NCI-H128 (cell line): ENCODE results near the gene CLPSL2.
"Not testable (repeated sequence)": the region's sequence is repeated elsewhere in the genome, so short reads cannot be mapped to it uniquely, and the experiment has no call there.

Experiments used
- DNase-seq: peaks from one replicate; lab custom pipeline; 2025; ENCODE audit not compliant: unreplicated experiment; lab: John Stamatoyannopoulos, UW

The CLPSL2 gene

GRCh38 chr6:35776364-35777215 lies at the start of gene CLPSL2:
Gene CLPSL2, plus strand, starts transcription at chr6:35776598. Its CDS starts 21 bp downstream, at chr6:35776619.
- DNase-seq = no peak

GRCh38 chr6:35727231-35727934 lies 49.0 kb upstream of the CLPSL2 start:
- peak; percentile 57 for DNase-seq

GRCh38 chr6:35727935-35728682 lies 48.3 kb upstream of the CLPSL2 start:
- peak; percentile 29 for DNase-seq

- DNase-seq = no peak
Observed at GRCh38 chr6:35728683-35729678, 47.4 kb upstream of the CLPSL2 start.

- DNase-seq = no peak
Observed at GRCh38 chr6:35729722-35730121, 46.7 kb upstream of the CLPSL2 start.

- DNase-seq = no peak
Observed at GRCh38 chr6:35730745-35731413, 45.5 kb upstream of the CLPSL2 start.

GRCh38 chr6:35731414-35731735 lies 45.0 kb upstream of the CLPSL2 start:
- DNase-seq = peak; percentile 75

GRCh38 chr6:35731736-35732532 lies 44.5 kb upstream of the CLPSL2 start:
- peak; percentile 46 for DNase-seq

GRCh38 chr6:35733633-35734032 lies 42.8 kb upstream of the CLPSL2 start:
- DNase-seq = no peak

GRCh38 chr6:35734319-35734718 lies 42.1 kb upstream of the CLPSL2 start:
- DNase-seq = not testable (repeated sequence)

- DNase-seq = no peak
Observed at GRCh38 chr6:35735452-35735851, 40.9 kb upstream of the CLPSL2 start.

GRCh38 chr6:35736253-35736894 lies 40.0 kb upstream of the CLPSL2 start:
- DNase-seq = peak; percentile 37

- no peak for DNase-seq
Observed at GRCh38 chr6:35736982-35737412, 39.4 kb upstream of the CLPSL2 start, which contains the start of gene ARMC12. Gene ARMC12, plus strand, starts transcription at chr6:35737032. Its CDS starts 77 bp downstream, at chr6:35737109.

- DNase-seq = peak; percentile 28
Observed at GRCh38 chr6:35737413-35738211, 38.8 kb upstream of the CLPSL2 start.

GRCh38 chr6:35739645-35740524 lies 36.5 kb upstream of the CLPSL2 start:
- DNase-seq = no peak

GRCh38 chr6:35742842-35743241 lies 33.6 kb upstream of the CLPSL2 start:
- no peak for DNase-seq

- no peak for DNase-seq
Observed at GRCh38 chr6:35745509-35745908, 30.9 kb upstream of the CLPSL2 start.
